ENCODE measurements around the gene ABCC4. TPM values are rescaled to one million over a fixed set of nuclear protein-coding genes. Genes with fewer than 3 reads are reported as not detected.

The ABCC4 gene
- total and polyA plus RNA-seq, 2 of the 13 experiments (the other 11 are each of a cell fraction or from before 2014, with no cell fraction given): 4.2 to 11.3 TPM

GRCh38 chr13:95154413-95154886, 146.8 kb downstream of the ABCC4 start (continued):
- TF ChIP-seq TRIM22 (IDR thresholded peaks at IDR 0.05): no peak

GRCh38 chr13:95153647-95154412, 147.4 kb downstream of the ABCC4 start:
- CTCF ChIA-PET (ENCODE audit: low intra/inter-chr PET ratio, low total read pairs): no interaction called here
- POLR2A ChIA-PET: no interaction called here
- Histone ChIP-seq H3K79me2 (ENCODE audit: insufficient read depth, low read length) (no peaks in the 10 kb centered on the region), H3K27me3 (ENCODE audit: control insufficient read depth in 1 of 2, insufficient read depth in 2 of 2, low read length in 2 of 2) (no peaks in the 10 kb centered on the region), H4K20me1 (ENCODE audit: insufficient read depth, low read length) (no peaks in the 10 kb centered on the region), H3K4me3 (replicated peaks in 1 of 3; ENCODE audit: insufficient read depth in 1 of 3, low read depth in 2 of 3, low read length in 3 of 3) (no peak overlapping the region), H3K9me3 (ENCODE audit: low read length) (no peaks in the 10 kb centered on the region), H3K36me3 (replicated peaks in 1 of 2; ENCODE audit: control insufficient read depth in 1 of 2, insufficient read depth in 2 of 2, low read length in 2 of 2) (no peaks in the 10 kb centered on the region), H3K27ac (ENCODE audit: extremely low read length, insufficient read depth, low read length) (no peak overlapping the region), H2AFZ (ENCODE audit: low read length) (no peak overlapping the region), H3K4me2 (ENCODE audit: low read depth, low read length) (no peak overlapping the region), H3K4me1 (ENCODE audit: insufficient read depth, low read length) (peaks cover 33% of the 10 kb centered on the region), H3K9ac (ENCODE audit: insufficient read depth, low read depth, low read length) (no peak overlapping the region)
- 95% methylated on average over 7 of the region's 7 CpGs for WGBS (ENCODE audit: low lambda C conversion rate)
- TF ChIP-seq ZNF746 (CRISPR knock-in tag; IDR thresholded peaks at IDR 0.05) (no peak), XRCC5 (optimal IDR thresholded peaks at IDR 0.05; ENCODE audit: low read length) (no peak), THRA (CRISPR knock-in tag; IDR thresholded peaks at IDR 0.05; ENCODE audit: borderline replicate concordance) (no peak), PHF21A (CRISPR knock-in tag; IDR thresholded peaks at IDR 0.05) (no peak), ZEB1 (IDR thresholded peaks at IDR 0.05; ENCODE audit: insufficient replicate concordance, low read depth) (no peak), CBX5 (CRISPR knock-in tag; IDR thresholded peaks at IDR 0.05; ENCODE audit: borderline replicate concordance) (no peak), MLX (CRISPR knock-in tag; IDR thresholded peaks at IDR 0.05) (no peak), RNF2 (conservative IDR thresholded peaks at IDR 0.05; ENCODE audit: low read depth) (no peak)
- DNase-seq (ENCODE audit: low spot score): no peak
- no TSS peak for BruUV-seq (replicated peaks)
- intact Hi-C loops (cut with micrococcal nuclease; ENCODE audit: unreplicated experiment) (no loop called here), in situ Hi-C loops (cut with HindIII; ENCODE audit: extremely low pct_ligation_motif_present, low pct_unique_long_range_greater_than_20kb) (loop anchor here (25.0 kb wide), 1 partner anchor 467 kb away; no protein-coding TSS in a partner anchor)
- FAIRE-seq: no peak
- ATAC-seq: no peak

All from HepG2 (cell line).